ENCODE results near the gene GUK1. TPM values are rescaled to one million over a fixed set of nuclear protein-coding genes. Genes with fewer than 3 reads are reported as not detected.

Gene GUK1
- total and polyA plus RNA-seq, 2 of the 8 experiments (the other 6 are each of a cell fraction or from before 2014, with no cell fraction given) = 68.5 to 183 TPM

- TF ChIP-seq JUN (IDR thresholded peaks at IDR 0.05; ENCODE audit: low read depth, low read length) = no peak
- TF ChIP-seq E2F6 (IDR thresholded peaks at IDR 0.05) = no peak
These were observed 4.3 kb downstream of the GUK1 start (continued) for GRCh38 chr1:228144193-228144992.
